ENCODE measurements around the gene UVRAG. TPM values are rescaled to one million over a fixed set of nuclear protein-coding genes. Genes with fewer than 3 reads are reported as not detected.

UVRAG gene
- total and polyA plus RNA-seq, 2 donors (not counting 1 experiment from before 2014, with no cell fraction given): 37.7 to 94.1 TPM

DNA sequence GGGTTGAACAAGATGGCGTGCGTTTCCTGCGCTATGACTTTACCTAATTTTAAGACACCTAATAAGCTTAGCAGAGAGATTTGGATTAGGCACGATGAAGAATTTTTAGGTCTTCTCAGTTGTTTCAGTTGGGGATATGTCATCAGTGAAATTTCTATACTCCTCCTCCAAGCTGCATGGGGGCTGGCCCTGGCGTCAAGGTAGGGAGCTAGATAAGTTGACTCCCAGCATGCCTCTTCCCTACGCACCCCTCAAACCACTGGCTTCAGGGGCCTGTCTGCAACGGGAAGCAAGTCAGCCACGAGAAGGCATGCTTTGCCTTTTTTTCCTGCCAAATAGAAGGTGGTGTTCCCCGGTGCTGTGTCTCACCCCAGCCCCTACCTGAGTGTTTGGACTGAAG lies 33.2 kb upstream of the UVRAG start:
- TF ChIP-seq, protein P1, sequence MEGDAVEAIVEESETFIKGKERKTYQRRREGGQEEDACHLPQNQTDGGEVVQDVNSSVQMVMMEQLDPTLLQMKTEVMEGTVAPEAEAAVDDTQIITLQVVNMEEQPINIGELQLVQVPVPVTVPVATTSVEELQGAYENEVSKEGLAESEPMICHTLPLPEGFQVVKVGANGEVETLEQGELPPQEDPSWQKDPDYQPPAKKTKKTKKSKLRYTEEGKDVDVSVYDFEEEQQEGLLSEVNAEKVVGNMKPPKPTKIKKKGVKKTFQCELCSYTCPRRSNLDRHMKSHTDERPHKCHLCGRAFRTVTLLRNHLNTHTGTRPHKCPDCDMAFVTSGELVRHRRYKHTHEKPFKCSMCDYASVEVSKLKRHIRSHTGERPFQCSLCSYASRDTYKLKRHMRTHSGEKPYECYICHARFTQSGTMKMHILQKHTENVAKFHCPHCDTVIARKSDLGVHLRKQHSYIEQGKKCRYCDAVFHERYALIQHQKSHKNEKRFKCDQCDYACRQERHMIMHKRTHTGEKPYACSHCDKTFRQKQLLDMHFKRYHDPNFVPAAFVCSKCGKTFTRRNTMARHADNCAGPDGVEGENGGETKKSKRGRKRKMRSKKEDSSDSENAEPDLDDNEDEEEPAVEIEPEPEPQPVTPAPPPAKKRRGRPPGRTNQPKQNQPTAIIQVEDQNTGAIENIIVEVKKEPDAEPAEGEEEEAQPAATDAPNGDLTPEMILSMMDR (IDR thresholded peaks at IDR 0.05): no peak
- TF ChIP-seq EZH2 (IDR thresholded peaks at IDR 0.05; ENCODE audit: borderline replicate concordance, insufficient read depth, low read depth, low read length, poor library complexity, severe bottlenecking): no peak
- ATAC-seq (ENCODE audit: low read depth) (no peak), DNase-seq (no peak)
- H3K27ac ChIP-seq (ENCODE audit: low read length in 2 of 2): no peak overlapping the region
- Mint-ChIP-seq H3K4me1 (peaks cover 32% of the 10 kb centered on the region), H3K4me3 (no peak overlapping the region), H3K27me3 (no peaks in the 10 kb centered on the region), H3K27ac (no peak overlapping the region), H3K9me3 (ENCODE audit: insufficient read depth) (no peaks in the 10 kb centered on the region)
- ChIA-PET POLR2A (no interaction called here), CTCF (interaction anchor here (1.5 kb wide), 1 partner anchor 22 kb away, joined by 4 read pairs; no protein-coding TSS in a partner anchor)
- H3K27me3 ChIP-seq (replicated peaks in 1 of 4; ENCODE audit: control extremely low read depth in 1 of 4, control insufficient read depth in 3 of 4, insufficient read depth in 4 of 4, low read length in 3 of 4): no peaks in the 10 kb centered on the region
- WGBS (ENCODE audit: insufficient coverage): 90% methylated on average over 5 of the region's 9 CpGs
- H3K36me3 ChIP-seq (replicated peaks in 1 of 2; ENCODE audit: control extremely low read depth in 1 of 2, control insufficient read depth in 1 of 2, extremely low read depth in 1 of 2, insufficient read depth in 2 of 2, low read length in 1 of 2): peaks cover 0 to 12% of the 10 kb centered on the region in 2 experiments
- H3K4me1 ChIP-seq (ENCODE audit: control insufficient read depth in 2 of 2, insufficient read depth in 2 of 2, low read length in 2 of 2): peaks cover 16 to 27% of the 10 kb centered on the region in 2 donors
- intact Hi-C loops (cut with micrococcal nuclease): no loop called here
- no peaks in the 10 kb centered on the region for H4K20me1 ChIP-seq (ENCODE audit: control insufficient read depth, insufficient read depth, low read length, poor library complexity, severe bottlenecking)
- H2AFZ ChIP-seq (ENCODE audit: insufficient read depth, low read depth, low read length, poor library complexity, severe bottlenecking): no peak overlapping the region
- peaks cover 4% of the 10 kb centered on the region for H3K79me2 ChIP-seq (ENCODE audit: control insufficient read depth, insufficient read depth, low read length)
- no peak overlapping the region for H3K4me3 ChIP-seq (ENCODE audit: control extremely low read depth in 1 of 5, extremely low read depth in 1 of 5, insufficient read depth in 1 of 5, low read depth in 2 of 5, low read length in 4 of 5)
- H3K4me2 ChIP-seq (replicated peaks; ENCODE audit: low read depth, low read length, poor library complexity, severe bottlenecking): no peak overlapping the region
- H3K9ac ChIP-seq (ENCODE audit: low read length): no peak overlapping the region
- H3K9me3 ChIP-seq (ENCODE audit: control extremely low read depth in 1 of 3, control insufficient read depth in 2 of 3, insufficient read depth in 1 of 3, low read length in 2 of 3): no peaks in the 10 kb centered on the region

GRCh38 chr11:75782540-75783263 lies 32.3 kb upstream of the UVRAG start:
- no peak overlapping the region for H2AFZ ChIP-seq (ENCODE audit: insufficient read depth, low read depth, low read length, poor library complexity, severe bottlenecking)
- TF ChIP-seq, protein P1 (IDR thresholded peaks at IDR 0.05): no peak
- no peak for TF ChIP-seq EZH2 (IDR thresholded peaks at IDR 0.05; ENCODE audit: borderline replicate concordance, insufficient read depth, low read depth, low read length, poor library complexity, severe bottlenecking)
- Mint-ChIP-seq H3K4me1 (peaks cover 24% of the 10 kb centered on the region), H3K27ac (no peak overlapping the region), H3K9me3 (ENCODE audit: insufficient read depth) (no peaks in the 10 kb centered on the region), H3K4me3 (no peak overlapping the region), H3K27me3 (no peaks in the 10 kb centered on the region)
- no peak overlapping the region for H3K27ac ChIP-seq (ENCODE audit: low read length in 2 of 2)
- ATAC-seq (ENCODE audit: low read depth) (no peak), DNase-seq (no peak)
- H3K79me2 ChIP-seq (ENCODE audit: control insufficient read depth, insufficient read depth, low read length): peaks cover 3% of the 10 kb centered on the region
- intact Hi-C loops (cut with micrococcal nuclease): no loop called here
- no peaks in the 10 kb centered on the region for H3K9me3 ChIP-seq (ENCODE audit: control extremely low read depth in 1 of 3, control insufficient read depth in 2 of 3, insufficient read depth in 1 of 3, low read length in 2 of 3)
- H4K20me1 ChIP-seq (ENCODE audit: control insufficient read depth, insufficient read depth, low read length, poor library complexity, severe bottlenecking): no peaks in the 10 kb centered on the region
- no peak overlapping the region for H3K4me2 ChIP-seq (replicated peaks; ENCODE audit: low read depth, low read length, poor library complexity, severe bottlenecking)
- no peak overlapping the region for H3K4me3 ChIP-seq (ENCODE audit: control extremely low read depth in 1 of 5, extremely low read depth in 1 of 5, insufficient read depth in 1 of 5, low read depth in 2 of 5, low read length in 4 of 5)
- WGBS (ENCODE audit: insufficient coverage): 100% methylated on average over 4 of the region's 4 CpGs
- ChIA-PET CTCF (interaction anchor here (1.5 kb wide), 1 partner anchor 21 kb away, joined by 4 read pairs; no protein-coding TSS in a partner anchor), POLR2A (no interaction called here)
- no peaks in the 10 kb centered on the region for H3K27me3 ChIP-seq (replicated peaks in 1 of 4; ENCODE audit: control extremely low read depth in 1 of 4, control insufficient read depth in 3 of 4, insufficient read depth in 4 of 4, low read length in 3 of 4)
- no peak overlapping the region for H3K9ac ChIP-seq (ENCODE audit: low read length)
- peaks cover 0 to 12% of the 10 kb centered on the region in 2 experiments for H3K36me3 ChIP-seq (replicated peaks in 1 of 2; ENCODE audit: control extremely low read depth in 1 of 2, control insufficient read depth in 1 of 2, extremely low read depth in 1 of 2, insufficient read depth in 2 of 2, low read length in 1 of 2)
- H3K4me1 ChIP-seq (ENCODE audit: control insufficient read depth in 2 of 2, insufficient read depth in 2 of 2, low read length in 2 of 2): peaks cover 10 to 19% of the 10 kb centered on the region in 2 donors
